Liver (tissue), 9 donors: ENCODE results near the gene ST6GALNAC3. TPM values are rescaled to one million over a fixed set of nuclear protein-coding genes. Genes with fewer than 3 reads are reported as not detected.

Experiments used
- DNase-seq: peaks from one replicate; pipeline ENCODE4 v3.0.0-alpha.2; 2017; ENCODE audit warnings: low spot score
- H3K27ac ChIP-seq, 2 donors: one replicate each; pipeline ENCODE4 v1.7.0; 2013; ENCODE audit warnings: inconsistent platforms in 2 of 2, low read length in 2 of 2, control low read depth in 1 of 2, low read depth in 1 of 2, mild to moderate bottlenecking in 1 of 2
- H3K27me3 ChIP-seq, 4 donors: one replicate each; pipeline versions ENCODE4 v1.6.1 to v1.7.0; 2013; ENCODE audit warnings: low read length in 3 of 4, inconsistent platforms in 1 of 4, mild to moderate bottlenecking in 1 of 4, moderate library complexity in 1 of 4; ENCODE audit not compliant: control insufficient read depth in 4 of 4, insufficient read depth in 4 of 4
- H3K36me3 ChIP-seq, 4 donors: one replicate each; pipeline versions ENCODE4 v1.6.1 to v1.7.0; 2013; ENCODE audit warnings: low read length in 3 of 4, mild to moderate bottlenecking in 3 of 4, low read depth in 1 of 4, moderate library complexity in 1 of 4; ENCODE audit not compliant: control insufficient read depth in 4 of 4, insufficient read depth in 3 of 4
- H3K4me1 ChIP-seq, 4 donors: one replicate each; pipeline versions ENCODE4 v1.6.1 to v1.7.0; 2013; ENCODE audit warnings: low read length in 3 of 4, mild to moderate bottlenecking in 3 of 4, moderate library complexity in 1 of 4; ENCODE audit not compliant: control insufficient read depth in 4 of 4, insufficient read depth in 4 of 4
- H3K4me3 ChIP-seq, 3 donors: one replicate each; pipeline versions ENCODE4 v1.6.1 to v1.7.0; 2013; ENCODE audit warnings: low read length in 3 of 3, control low read depth in 1 of 3, low read depth in 1 of 3, mild to moderate bottlenecking in 1 of 3
- H3K9ac ChIP-seq, 2 donors: one replicate each; pipeline ENCODE4 v1.7.0; 2013; ENCODE audit warnings: low read length in 2 of 2, mild to moderate bottlenecking in 2 of 2, moderate library complexity in 2 of 2, control low read depth in 1 of 2, low read depth in 1 of 2
- H3K9me3 ChIP-seq, 4 donors: one replicate each; pipeline versions ENCODE4 v1.6.1 to v1.7.0; 2013; ENCODE audit warnings: low read length in 3 of 4; ENCODE audit not compliant: control insufficient read depth in 4 of 4
- EGR1 ChIP-seq, 2 donors: IDR thresholded peaks; 2 replicates each; pipeline ENCODE4 v1.6.1; 2016 to 2018; ENCODE audit warnings: antibody characterized with exemption in 2 of 2, low read depth in 2 of 2
- FOXA1 ChIP-seq: IDR thresholded peaks from 2 replicates; pipeline ENCODE4 v1.6.1; 2016; ENCODE audit warnings: antibody characterized with exemption
- FOXA2 ChIP-seq: IDR thresholded peaks from 2 replicates; pipeline ENCODE4 v1.6.1; 2016; ENCODE audit warnings: antibody characterized with exemption
- GABPA ChIP-seq, 2 donors: IDR thresholded peaks in 1 of 2; conservative IDR thresholded peaks in 1 of 2; 2 replicates each; pipeline ENCODE4 v1.6.1; 2016; ENCODE audit warnings: antibody characterized with exemption in 2 of 2, mild to moderate bottlenecking in 1 of 2, moderate library complexity in 1 of 2
- HNF4A ChIP-seq, 2 donors: conservative IDR thresholded peaks; 2 replicates each; pipeline ENCODE4 v1.6.1; 2016; ENCODE audit warnings: antibody characterized with exemption in 2 of 2, mild to moderate bottlenecking in 2 of 2
- HNF4G ChIP-seq: IDR thresholded peaks from 2 replicates; pipeline ENCODE4 v1.6.1; 2016; ENCODE audit warnings: antibody characterized with exemption
- JUND ChIP-seq, 2 donors: IDR thresholded peaks; 2 replicates each; pipeline ENCODE4 v1.6.1; 2016; ENCODE audit warnings: antibody characterized with exemption in 2 of 2
- NR2F2 ChIP-seq: IDR thresholded peaks from 2 replicates; pipeline ENCODE4 v1.6.1; 2016; ENCODE audit warnings: antibody characterized with exemption
- RAD21 ChIP-seq, 2 donors: IDR thresholded peaks; 2 replicates each; pipeline ENCODE4 v1.6.1; 2016; ENCODE audit warnings: antibody characterized with exemption in 2 of 2, mild to moderate bottlenecking in 2 of 2
- RXRA ChIP-seq, 2 donors: IDR thresholded peaks; 2 replicates each; pipeline ENCODE4 v1.6.1; 2017 to 2018; ENCODE audit warnings: antibody characterized with exemption in 2 of 2, mild to moderate bottlenecking in 1 of 2
- SP1 ChIP-seq: IDR thresholded peaks from 2 replicates; pipeline ENCODE4 v1.6.1; 2018; ENCODE audit warnings: antibody characterized with exemption, mild to moderate bottlenecking
- TAF1 ChIP-seq: conservative IDR thresholded peaks from 2 replicates; pipeline ENCODE4 v1.6.1; 2016; ENCODE audit warnings: antibody characterized with exemption, mild to moderate bottlenecking
- YY1 ChIP-seq: IDR thresholded peaks from 2 replicates; pipeline ENCODE4 v1.6.1; 2016; ENCODE audit warnings: antibody characterized with exemption, mild to moderate bottlenecking
- WGBS: extraction: QIAGEN DNeasy Blood & Tissue Kit; methylation state at CpG from one replicate; pipeline ENCODE4 v1.1.7; 2013; 5-methylcytosine and 5-hydroxymethylcytosine counted together
- polyA plus RNA-seq, 2 donors: library from polyadenylated mRNA; stranded (reverse) in 1 of 2; unstranded in 1 of 2; fragments of 200-250 nt in 1 of 2; fragments of >200 nt in 1 of 2; fragmentation: Nextera tagmentation in 1 of 2; extraction: Ambion mirVana in 1 of 2; gene quantifications; one replicate each; pipeline versions ENCODE4 v1.2.1 to v1.2.3, GENCODE V29; 2013 to 2015
- total RNA-seq, 2 donors: library from RNA; depleted of rRNA; stranded (reverse); fragments of >200 nt; gene quantifications; one replicate each; pipeline ENCODE4 v1.2.3, GENCODE V29; 2014
- TF ChIP-seq, protein P1 (sequence below): IDR thresholded peaks from 2 replicates; pipeline ENCODE4 v1.6.1; 2016; ENCODE audit warnings: antibody characterized with exemption, mild to moderate bottlenecking
- TF ChIP-seq, protein P2 (sequence below): IDR thresholded peaks from 2 replicates; pipeline ENCODE4 v1.6.1; 2016; ENCODE audit warnings: antibody characterized with exemption
- TF ChIP-seq, protein P3 (sequence below): fragments of 150-350 bp; IDR thresholded peaks from 2 replicates; pipeline ENCODE4 v1.5.1; 2017; ENCODE audit warnings: improper control_type of control experiment, low read depth, low read length; ENCODE audit not compliant: missing input control
- TF ChIP-seq, protein P4 (sequence below): IDR thresholded peaks from 2 replicates; pipeline ENCODE4 v1.6.1; 2016; ENCODE audit warnings: antibody characterized with exemption
- TF ChIP-seq, protein P5 (sequence below): IDR thresholded peaks from 2 replicates; pipeline ENCODE4 v1.6.1; 2016; ENCODE audit warnings: antibody characterized with exemption
- donor health status: healthy.
- donor health status: healthy.
- donor health status: healthy.
- donor health status: healthy.
- donor health status: healthy.

The ST6GALNAC3 gene
- total and polyA plus RNA-seq, 4 donors, result 1.2 to 5.0 (median 3.2) TPM

DNA sequence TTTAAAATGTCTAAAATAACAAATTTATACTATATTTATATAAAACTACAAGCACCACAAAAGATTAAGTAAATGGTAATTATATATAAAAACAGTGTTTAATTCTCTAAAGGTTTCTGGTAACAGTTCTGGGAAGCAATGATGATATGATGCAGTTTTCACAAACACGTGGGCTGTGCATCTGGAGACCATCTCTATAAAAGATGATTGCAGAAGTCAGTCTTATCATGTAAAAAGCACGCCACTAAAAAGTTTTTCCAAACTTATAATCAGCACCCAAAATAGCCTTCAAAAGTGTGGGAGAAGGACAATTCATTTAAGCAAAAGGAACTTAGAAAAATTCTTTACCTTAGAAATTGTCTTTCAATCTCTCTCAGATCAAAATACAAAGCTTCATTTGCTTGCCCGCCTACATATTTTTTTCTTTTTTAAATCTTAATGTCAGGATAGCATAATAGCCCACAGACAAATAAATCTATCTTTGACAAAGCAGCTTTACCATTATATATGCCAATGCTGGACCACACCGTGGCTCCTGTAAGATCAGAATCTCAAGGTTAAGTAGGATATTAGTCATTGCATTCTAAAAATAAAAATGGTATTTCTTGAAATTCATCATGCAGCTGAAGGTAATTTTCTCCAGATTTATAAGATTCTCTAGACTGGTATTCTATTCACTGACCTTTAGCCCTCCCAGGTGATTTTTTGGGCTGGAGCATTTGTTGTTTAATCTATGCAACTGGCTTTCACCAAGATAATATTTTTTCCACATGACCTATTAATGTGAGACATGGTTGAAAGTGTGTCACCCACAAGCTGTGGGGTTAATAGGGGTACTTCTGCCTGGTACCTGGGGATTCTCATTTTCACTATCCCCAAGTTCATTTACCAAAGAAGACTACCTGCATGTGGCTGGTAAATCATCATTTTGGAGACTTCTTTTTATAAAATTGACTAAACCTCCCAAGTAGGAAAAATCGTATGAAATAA, 603.2 kb downstream of the ST6GALNAC3 start:
- no peak for DNase-seq
- Histone ChIP-seq H3K9me3 (no peaks in the 10 kb centered on the region), H3K4me3 (no peak overlapping the region), H3K9ac (no peak overlapping the region), H3K27me3 (no peaks in the 10 kb centered on the region), H3K27ac (no peak overlapping the region), H3K36me3 (no peaks in the 10 kb centered on the region), H3K4me1 (peaks cover 0 to 16% (median 9%) of the 10 kb centered on the region in 4 donors)
- WGBS, result 89% methylated on average over 5 of the region's 5 CpGs
- TF ChIP-seq, protein P1, sequence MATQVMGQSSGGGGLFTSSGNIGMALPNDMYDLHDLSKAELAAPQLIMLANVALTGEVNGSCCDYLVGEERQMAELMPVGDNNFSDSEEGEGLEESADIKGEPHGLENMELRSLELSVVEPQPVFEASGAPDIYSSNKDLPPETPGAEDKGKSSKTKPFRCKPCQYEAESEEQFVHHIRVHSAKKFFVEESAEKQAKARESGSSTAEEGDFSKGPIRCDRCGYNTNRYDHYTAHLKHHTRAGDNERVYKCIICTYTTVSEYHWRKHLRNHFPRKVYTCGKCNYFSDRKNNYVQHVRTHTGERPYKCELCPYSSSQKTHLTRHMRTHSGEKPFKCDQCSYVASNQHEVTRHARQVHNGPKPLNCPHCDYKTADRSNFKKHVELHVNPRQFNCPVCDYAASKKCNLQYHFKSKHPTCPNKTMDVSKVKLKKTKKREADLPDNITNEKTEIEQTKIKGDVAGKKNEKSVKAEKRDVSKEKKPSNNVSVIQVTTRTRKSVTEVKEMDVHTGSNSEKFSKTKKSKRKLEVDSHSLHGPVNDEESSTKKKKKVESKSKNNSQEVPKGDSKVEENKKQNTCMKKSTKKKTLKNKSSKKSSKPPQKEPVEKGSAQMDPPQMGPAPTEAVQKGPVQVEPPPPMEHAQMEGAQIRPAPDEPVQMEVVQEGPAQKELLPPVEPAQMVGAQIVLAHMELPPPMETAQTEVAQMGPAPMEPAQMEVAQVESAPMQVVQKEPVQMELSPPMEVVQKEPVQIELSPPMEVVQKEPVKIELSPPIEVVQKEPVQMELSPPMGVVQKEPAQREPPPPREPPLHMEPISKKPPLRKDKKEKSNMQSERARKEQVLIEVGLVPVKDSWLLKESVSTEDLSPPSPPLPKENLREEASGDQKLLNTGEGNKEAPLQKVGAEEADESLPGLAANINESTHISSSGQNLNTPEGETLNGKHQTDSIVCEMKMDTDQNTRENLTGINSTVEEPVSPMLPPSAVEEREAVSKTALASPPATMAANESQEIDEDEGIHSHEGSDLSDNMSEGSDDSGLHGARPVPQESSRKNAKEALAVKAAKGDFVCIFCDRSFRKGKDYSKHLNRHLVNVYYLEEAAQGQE, result no peak
- TF ChIP-seq, protein P2, sequence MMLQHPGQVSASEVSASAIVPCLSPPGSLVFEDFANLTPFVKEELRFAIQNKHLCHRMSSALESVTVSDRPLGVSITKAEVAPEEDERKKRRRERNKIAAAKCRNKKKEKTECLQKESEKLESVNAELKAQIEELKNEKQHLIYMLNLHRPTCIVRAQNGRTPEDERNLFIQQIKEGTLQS, result no peak
- TF ChIP-seq HNF4A (conservative IDR thresholded peaks at IDR 0.05) (no peak), FOXA1 (no peak), YY1 (no peak), NR2F2 (no peak), EGR1 (IDR thresholded peaks at IDR 0.05; ENCODE audit: low read depth in 2 of 2) (no peak)
- TF ChIP-seq, protein P3, sequence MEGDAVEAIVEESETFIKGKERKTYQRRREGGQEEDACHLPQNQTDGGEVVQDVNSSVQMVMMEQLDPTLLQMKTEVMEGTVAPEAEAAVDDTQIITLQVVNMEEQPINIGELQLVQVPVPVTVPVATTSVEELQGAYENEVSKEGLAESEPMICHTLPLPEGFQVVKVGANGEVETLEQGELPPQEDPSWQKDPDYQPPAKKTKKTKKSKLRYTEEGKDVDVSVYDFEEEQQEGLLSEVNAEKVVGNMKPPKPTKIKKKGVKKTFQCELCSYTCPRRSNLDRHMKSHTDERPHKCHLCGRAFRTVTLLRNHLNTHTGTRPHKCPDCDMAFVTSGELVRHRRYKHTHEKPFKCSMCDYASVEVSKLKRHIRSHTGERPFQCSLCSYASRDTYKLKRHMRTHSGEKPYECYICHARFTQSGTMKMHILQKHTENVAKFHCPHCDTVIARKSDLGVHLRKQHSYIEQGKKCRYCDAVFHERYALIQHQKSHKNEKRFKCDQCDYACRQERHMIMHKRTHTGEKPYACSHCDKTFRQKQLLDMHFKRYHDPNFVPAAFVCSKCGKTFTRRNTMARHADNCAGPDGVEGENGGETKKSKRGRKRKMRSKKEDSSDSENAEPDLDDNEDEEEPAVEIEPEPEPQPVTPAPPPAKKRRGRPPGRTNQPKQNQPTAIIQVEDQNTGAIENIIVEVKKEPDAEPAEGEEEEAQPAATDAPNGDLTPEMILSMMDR, result no peak

DNA sequence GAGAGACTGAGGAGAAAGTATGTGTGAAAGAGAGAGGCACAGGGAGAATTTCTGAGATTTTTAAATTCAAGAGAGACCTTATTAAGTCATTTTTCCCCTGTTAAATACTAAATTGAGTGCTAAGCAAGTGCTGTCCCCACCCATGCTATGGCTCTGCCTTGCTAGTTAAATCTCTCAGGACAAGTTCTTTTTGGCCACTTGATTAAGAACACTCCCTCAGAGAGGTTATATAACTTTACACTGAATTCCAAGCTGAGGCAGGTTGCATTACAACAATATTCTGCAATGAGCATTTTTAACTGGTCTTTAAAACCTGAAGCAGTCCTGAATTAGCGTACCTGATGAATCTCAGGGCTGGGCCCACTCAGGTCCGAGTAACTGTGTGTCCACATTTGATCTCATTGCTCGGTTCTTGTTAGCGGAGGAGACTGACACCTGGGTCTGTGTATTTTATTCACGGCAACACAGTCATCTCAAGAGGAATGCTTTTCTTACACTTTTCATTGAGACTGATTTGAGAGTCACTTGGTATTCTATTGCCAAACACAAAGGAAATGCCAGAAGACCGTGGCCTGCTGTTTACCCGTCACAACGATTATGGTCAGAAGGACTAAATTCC, 605.1 kb downstream of the ST6GALNAC3 start:
- no peak overlapping the region for H3K27ac ChIP-seq
- H3K9ac ChIP-seq, result no peak overlapping the region
- no peaks in the 10 kb centered on the region for H3K9me3 ChIP-seq
- DNase-seq, result no peak
- no peaks in the 10 kb centered on the region for H3K36me3 ChIP-seq
- WGBS, result 94% methylated on average over 8 of the region's 8 CpGs
- no peaks in the 10 kb centered on the region for H3K27me3 ChIP-seq
- H3K4me3 ChIP-seq, result no peak overlapping the region
- peaks cover 0 to 4% (median 3%) of the 10 kb centered on the region in 4 donors for H3K4me1 ChIP-seq
- TF ChIP-seq, protein P1, result no peak
- TF ChIP-seq, protein P2, result no peak
- no peak for TF ChIP-seq HNF4A (conservative IDR thresholded peaks at IDR 0.05)
- no peak for TF ChIP-seq YY1
- no peak for TF ChIP-seq RXRA (IDR thresholded peaks at IDR 0.05)
- TF ChIP-seq FOXA1, result no peak
- TF ChIP-seq GABPA (IDR thresholded peaks at IDR 0.05 in 1 of 2, conservative IDR thresholded peaks at IDR 0.05 in 1 of 2), result no peak
- TF ChIP-seq TAF1, result no peak
- no peak for TF ChIP-seq SP1
- TF ChIP-seq, protein P4, sequence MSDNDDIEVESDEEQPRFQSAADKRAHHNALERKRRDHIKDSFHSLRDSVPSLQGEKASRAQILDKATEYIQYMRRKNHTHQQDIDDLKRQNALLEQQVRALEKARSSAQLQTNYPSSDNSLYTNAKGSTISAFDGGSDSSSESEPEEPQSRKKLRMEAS, result no peak
- TF ChIP-seq FOXA2, result no peak
- no peak for TF ChIP-seq HNF4G
- TF ChIP-seq NR2F2, result no peak
- TF ChIP-seq JUND (IDR thresholded peaks at IDR 0.05), result no peak
- TF ChIP-seq, protein P5, sequence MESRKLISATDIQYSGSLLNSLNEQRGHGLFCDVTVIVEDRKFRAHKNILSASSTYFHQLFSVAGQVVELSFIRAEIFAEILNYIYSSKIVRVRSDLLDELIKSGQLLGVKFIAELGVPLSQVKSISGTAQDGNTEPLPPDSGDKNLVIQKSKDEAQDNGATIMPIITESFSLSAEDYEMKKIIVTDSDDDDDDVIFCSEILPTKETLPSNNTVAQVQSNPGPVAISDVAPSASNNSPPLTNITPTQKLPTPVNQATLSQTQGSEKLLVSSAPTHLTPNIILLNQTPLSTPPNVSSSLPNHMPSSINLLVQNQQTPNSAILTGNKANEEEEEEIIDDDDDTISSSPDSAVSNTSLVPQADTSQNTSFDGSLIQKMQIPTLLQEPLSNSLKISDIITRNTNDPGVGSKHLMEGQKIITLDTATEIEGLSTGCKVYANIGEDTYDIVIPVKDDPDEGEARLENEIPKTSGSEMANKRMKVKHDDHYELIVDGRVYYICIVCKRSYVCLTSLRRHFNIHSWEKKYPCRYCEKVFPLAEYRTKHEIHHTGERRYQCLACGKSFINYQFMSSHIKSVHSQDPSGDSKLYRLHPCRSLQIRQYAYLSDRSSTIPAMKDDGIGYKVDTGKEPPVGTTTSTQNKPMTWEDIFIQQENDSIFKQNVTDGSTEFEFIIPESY, result no peak
- no peak for TF ChIP-seq RAD21 (IDR thresholded peaks at IDR 0.05)
- no peak for TF ChIP-seq EGR1 (IDR thresholded peaks at IDR 0.05; ENCODE audit: low read depth in 2 of 2)
